Activated T-helper 2 cell treated with anti-CD3 and anti-CD28 coated beads, Interferon-gamma antibody, Interleukin-2, Interleukin-4, amounts not matched to agents 10 μg/mL and 5 μg/mL and 100 μg/mL, durations not matched to agents 14 hours and 24 hours and 36 hours (primary cell): ENCODE results near the gene PLBD2. TPM values are rescaled to one million over a fixed set of nuclear protein-coding genes. Genes with fewer than 3 reads are reported as not detected.

Experiments used
- DNase-seq: peaks from one replicate; pipeline ENCODE4 v3.0.0; 2021; ENCODE audit warnings: low spot score
- H3K27ac Mint-ChIP-seq: one replicate; pipeline ENCODE4 v1.8.0; 2021; ENCODE audit warnings: mixed read lengths
- H3K27me3 Mint-ChIP-seq: one replicate; pipeline ENCODE4 v1.8.0; 2021; ENCODE audit warnings: low read depth, mixed read lengths
- H3K36me3 Mint-ChIP-seq: one replicate; pipeline ENCODE4 v1.8.0; 2021; ENCODE audit warnings: low read depth, mixed read lengths
- H3K4me1 Mint-ChIP-seq: one replicate; pipeline ENCODE4 v1.8.0; 2021; ENCODE audit warnings: low read depth, mixed read lengths
- H3K4me3 Mint-ChIP-seq: one replicate; pipeline ENCODE4 v1.8.0; 2021; ENCODE audit warnings: low read depth, mild to moderate bottlenecking, moderate library complexity, mixed read lengths
- H3K9me3 Mint-ChIP-seq: one replicate; pipeline ENCODE4 v1.8.0; 2021; ENCODE audit warnings: mixed read lengths
- intact Hi-C: fragments of 100-400 bp; cut with micrococcal nuclease; formaldehyde crosslinking; loops from one replicate; pipeline ENCODE4 v1.15.1; 2023
- total RNA-seq: library from RNA; stranded (reverse); gene quantifications from 2 replicates; pipeline ENCODE4 v1.2.3, GENCODE V29; 2022

The PLBD2 gene
- total RNA-seq, 1 donor from 2014 or later, result 18.6 TPM

DNA sequence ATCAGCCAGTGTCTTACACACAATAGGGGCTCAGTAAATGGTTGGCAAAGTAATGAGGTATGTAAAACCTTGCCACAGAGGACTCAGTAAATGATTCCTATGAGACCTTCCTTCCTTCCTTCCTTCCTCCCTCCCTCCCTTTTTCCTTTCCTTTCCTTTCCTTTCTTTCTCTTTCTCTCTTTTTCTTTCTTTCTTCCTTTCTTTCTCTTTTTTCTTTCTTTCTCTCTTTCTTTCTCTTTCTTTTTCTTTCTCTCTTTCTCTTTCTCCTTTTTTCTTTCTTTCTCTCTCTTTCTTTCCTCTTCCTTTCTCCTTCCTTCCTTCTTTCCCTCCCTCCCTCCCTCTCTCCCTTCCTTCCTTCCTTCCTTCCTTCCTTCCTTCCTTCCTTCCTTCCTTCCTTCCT, 37.8 kb downstream of the PLBD2 start:
- intact Hi-C loops, result no loop called here
- H3K4me3 Mint-ChIP-seq, result no peak overlapping the region
- no peaks in the 10 kb centered on the region for H3K27me3 Mint-ChIP-seq
- no peaks in the 10 kb centered on the region for H3K4me1 Mint-ChIP-seq
- H3K9me3 Mint-ChIP-seq, result no peaks in the 10 kb centered on the region
- H3K27ac Mint-ChIP-seq, result no peak overlapping the region
- no peak for DNase-seq
- no peaks in the 10 kb centered on the region for H3K36me3 Mint-ChIP-seq

DNA sequence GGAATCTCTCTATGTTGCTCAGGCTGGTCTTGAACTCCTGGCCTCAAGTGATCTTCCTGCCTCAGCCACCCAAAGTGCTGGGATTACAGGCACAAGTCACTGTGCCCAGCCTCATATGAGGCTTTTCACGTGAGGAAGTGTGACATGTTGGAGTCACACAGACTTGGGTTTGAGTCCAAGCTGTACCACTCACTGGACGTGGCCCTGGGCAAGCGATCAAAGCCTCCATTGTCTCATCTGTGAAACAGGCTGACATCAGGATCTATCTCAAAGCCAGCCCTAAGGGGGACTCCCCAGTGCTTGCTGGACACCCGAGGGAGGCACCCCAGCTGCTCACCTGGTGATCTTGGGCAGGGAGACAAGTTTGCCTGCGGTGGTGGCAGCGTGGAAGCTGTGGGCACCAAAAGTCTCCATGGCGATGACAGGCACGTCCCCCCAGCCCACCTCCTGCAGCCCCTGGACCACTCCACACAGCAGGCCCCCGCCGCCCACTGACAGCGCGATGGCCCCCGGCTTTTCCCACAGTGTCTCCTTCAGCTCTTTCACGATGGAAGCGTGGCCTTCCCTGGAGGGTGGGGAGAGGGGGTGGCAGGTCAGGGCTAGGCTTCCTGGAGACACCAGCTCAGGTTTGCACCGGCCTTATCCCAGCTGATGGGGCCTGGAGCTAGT, 38.6 kb downstream of the PLBD2 start:
- intact Hi-C loops, result no loop called here

DNA sequence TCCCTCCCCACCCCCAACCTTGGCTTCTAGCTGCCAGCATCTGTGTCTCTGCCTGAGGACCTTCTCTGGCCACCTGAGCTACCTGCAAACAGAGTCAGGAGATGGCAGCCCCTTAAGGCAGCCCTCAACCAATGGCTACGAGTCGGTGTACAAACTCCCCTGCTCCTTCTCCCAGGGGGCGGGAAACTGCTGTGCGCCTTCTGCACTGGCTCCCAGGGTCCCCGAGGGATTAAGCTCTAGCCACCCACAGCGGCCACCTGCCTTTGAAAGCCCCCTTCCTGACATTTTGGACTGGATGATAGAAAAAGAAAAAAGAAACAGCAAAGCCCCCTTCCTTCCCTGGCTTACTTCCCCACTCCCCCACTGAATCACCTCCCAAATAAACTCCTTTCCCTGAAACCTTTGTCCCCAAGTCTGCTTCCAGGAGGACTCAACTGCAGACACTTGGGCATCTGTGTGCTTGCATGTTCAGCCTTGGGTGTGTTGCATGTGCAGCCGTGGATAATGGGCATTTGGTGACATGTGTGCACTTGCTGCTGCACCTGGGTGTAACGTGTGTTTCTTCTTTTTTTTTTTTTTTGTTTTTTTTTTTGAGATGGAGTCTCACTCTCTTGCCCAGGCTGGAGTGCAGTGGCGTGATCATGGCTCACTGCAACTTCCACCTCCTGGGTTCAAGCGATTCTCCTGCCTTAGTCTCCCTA, 39.3 kb downstream of the PLBD2 start:
- no peaks in the 10 kb centered on the region for H3K36me3 Mint-ChIP-seq

More for the DNA sequence above, 38.6 kb downstream of the PLBD2 start:
- H3K36me3 Mint-ChIP-seq, result no peaks in the 10 kb centered on the region
- H3K27ac Mint-ChIP-seq, result no peak overlapping the region
- no peaks in the 10 kb centered on the region for H3K27me3 Mint-ChIP-seq
- no peaks in the 10 kb centered on the region for H3K4me1 Mint-ChIP-seq
- H3K9me3 Mint-ChIP-seq, result no peaks in the 10 kb centered on the region
- DNase-seq, result no peak
- no peak overlapping the region for H3K4me3 Mint-ChIP-seq

DNA sequence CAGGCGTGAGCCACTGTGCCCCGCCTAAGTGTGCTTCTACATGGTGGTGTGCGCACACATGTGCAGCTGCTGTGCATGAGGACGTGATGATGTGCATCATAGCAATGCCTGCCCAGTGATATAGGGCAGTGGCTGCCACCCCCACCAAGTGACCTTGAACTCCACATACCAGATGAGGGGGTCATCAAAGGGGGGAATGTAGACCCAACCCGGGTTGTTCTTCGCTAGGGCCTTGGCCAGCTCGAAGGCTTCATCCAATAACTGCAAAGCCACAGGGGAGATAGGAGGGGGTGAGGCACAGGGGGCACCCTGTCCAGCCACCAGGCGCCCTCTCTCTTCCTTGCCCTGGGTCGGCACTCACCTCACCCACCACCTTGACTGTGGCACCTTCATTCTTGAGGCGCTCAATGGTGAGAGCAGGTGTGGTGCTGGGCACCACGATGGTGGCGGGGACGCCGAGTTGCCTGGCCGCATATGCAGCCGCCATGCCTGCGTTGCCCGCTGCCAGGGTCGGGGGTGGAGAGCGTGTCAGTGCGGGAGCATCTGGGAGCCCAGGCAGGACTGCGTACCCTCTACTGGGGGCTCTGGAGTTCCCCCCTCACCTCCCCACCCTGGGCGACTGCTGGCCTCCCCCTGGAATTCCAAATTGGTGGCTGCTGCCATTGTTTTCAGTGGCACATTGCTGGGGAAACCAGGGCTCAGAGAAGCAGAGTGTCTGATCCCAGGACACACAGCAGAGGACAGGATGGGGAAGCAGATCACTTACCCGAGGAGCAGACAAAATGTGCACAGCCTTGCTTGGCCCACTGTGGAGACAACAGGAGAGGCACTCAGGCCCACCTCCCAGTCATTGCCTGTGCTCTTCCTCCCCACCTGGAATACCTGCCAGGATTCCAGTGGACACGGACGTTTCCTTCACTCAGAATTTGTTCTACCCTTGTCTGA, 40.2 kb downstream of the PLBD2 start:
- no peaks in the 10 kb centered on the region for H3K36me3 Mint-ChIP-seq
- no peak overlapping the region for H3K27ac Mint-ChIP-seq
- H3K9me3 Mint-ChIP-seq, result no peaks in the 10 kb centered on the region
- DNase-seq, result no peak
- no peaks in the 10 kb centered on the region for H3K4me1 Mint-ChIP-seq
- no peak overlapping the region for H3K4me3 Mint-ChIP-seq
- intact Hi-C loops, result no loop called here
- no peaks in the 10 kb centered on the region for H3K27me3 Mint-ChIP-seq

More for the DNA sequence above, 39.3 kb downstream of the PLBD2 start:
- no peaks in the 10 kb centered on the region for H3K27me3 Mint-ChIP-seq
- intact Hi-C loops, result no loop called here
- H3K4me1 Mint-ChIP-seq, result no peaks in the 10 kb centered on the region
- H3K9me3 Mint-ChIP-seq, result no peaks in the 10 kb centered on the region
- no peak for DNase-seq
- H3K27ac Mint-ChIP-seq, result no peak overlapping the region
- no peak overlapping the region for H3K4me3 Mint-ChIP-seq

DNA sequence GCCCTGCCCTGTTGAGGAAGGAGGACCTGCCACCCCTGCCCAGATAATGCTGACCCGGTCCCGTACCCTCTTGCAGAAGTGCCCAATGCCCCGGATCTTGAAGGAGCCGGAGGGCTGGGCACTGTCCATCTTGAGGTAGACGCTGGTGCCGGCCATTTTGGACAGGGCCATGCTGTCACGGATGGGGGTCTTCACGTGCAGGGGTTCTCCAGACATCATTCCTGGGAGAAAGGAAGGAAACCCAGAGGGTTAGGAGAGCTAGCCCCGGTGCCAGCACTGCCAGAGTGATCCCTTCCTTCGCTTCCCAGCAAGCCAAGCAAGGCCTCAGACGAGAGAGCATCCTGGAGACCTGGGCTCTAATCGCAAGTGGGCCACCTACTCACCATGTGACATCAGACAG, 41.1 kb downstream of the PLBD2 start:
- H3K9me3 Mint-ChIP-seq, result no peaks in the 10 kb centered on the region
- no peaks in the 10 kb centered on the region for H3K36me3 Mint-ChIP-seq

DNA sequence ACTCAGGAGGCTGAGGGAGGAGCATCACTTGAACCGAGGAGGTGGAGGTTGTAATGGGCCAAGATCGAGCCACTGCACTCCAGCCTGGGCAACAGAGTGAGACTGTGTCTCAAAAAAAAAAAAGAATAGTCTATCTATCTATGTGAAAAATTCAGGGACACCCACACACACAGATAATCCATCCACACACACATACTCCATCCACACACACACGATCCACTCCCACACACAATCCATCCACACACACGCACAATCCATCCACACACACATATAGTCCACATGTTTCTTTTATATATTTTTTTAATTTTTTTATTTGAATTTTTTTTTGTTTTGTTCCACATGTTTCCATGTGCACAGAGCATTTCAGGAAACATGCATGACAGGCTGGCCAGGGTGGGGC, 42.0 kb downstream of the PLBD2 start:
- Mint-ChIP-seq H3K4me1 (peaks cover 2% of the 10 kb centered on the region), H3K9me3 (no peaks in the 10 kb centered on the region), H3K4me3 (no peak overlapping the region), H3K36me3 (no peaks in the 10 kb centered on the region), H3K27ac (no peak overlapping the region), H3K27me3 (peaks cover 9% of the 10 kb centered on the region)
- intact Hi-C loops, result no loop called here
- DNase-seq, result no peak

More for the DNA sequence above, 41.1 kb downstream of the PLBD2 start:
- intact Hi-C loops, result no loop called here
- no peak overlapping the region for H3K4me3 Mint-ChIP-seq
- no peak overlapping the region for H3K27ac Mint-ChIP-seq
- H3K4me1 Mint-ChIP-seq, result peaks cover 2% of the 10 kb centered on the region
- DNase-seq, result no peak
- H3K27me3 Mint-ChIP-seq, result peaks cover 5% of the 10 kb centered on the region

DNA sequence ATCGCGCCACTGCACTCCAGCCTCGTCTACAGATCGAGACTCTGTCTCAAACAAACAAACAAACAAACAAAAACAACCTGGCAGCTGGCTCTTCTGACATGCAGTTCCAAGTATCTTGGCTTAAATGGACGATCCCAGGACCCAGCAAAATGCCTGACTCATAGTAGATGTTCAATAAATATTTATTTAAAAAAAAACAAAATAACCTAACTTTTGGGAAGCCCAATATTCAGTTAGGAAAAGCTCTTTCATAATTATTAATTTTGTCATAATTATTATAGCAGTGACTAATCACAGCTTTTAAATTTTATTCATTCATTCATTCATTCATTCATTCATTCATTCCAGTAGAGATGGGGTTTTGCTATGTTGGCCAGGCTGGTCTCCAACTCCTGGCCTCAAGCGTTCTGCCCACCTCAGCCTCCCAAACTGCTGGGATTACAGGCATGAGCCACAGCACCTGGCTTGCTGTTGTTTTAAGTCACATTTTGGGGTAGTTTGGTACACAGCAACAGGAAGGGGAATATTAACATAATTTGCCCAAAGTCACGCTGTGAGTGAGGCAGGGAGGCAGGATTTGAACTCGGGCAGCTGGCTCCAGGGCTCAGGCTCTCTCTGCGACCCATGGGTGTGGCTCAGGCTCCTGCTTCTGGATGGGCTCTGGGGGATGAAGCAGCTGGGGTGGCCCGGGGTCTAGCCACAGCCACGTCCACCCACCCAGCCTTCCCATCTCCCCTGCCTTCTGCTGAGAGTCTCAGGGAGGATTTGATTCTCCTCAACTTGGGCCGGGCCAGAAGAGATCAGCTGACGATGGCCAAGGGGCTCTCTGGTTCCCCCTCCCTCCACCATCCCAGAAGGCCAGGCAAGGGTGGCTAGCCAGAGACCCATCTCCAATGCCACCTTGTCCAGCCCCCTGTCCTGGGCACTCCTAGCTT, 42.9 kb downstream of the PLBD2 start:
- peaks cover 2% of the 10 kb centered on the region for H3K4me1 Mint-ChIP-seq
- no peak overlapping the region for H3K27ac Mint-ChIP-seq
- no peaks in the 10 kb centered on the region for H3K36me3 Mint-ChIP-seq
- DNase-seq, result no peak
- peaks cover 14% of the 10 kb centered on the region for H3K27me3 Mint-ChIP-seq
- intact Hi-C loops, result no loop called here
- H3K9me3 Mint-ChIP-seq, result no peaks in the 10 kb centered on the region
- no peak overlapping the region for H3K4me3 Mint-ChIP-seq

DNA sequence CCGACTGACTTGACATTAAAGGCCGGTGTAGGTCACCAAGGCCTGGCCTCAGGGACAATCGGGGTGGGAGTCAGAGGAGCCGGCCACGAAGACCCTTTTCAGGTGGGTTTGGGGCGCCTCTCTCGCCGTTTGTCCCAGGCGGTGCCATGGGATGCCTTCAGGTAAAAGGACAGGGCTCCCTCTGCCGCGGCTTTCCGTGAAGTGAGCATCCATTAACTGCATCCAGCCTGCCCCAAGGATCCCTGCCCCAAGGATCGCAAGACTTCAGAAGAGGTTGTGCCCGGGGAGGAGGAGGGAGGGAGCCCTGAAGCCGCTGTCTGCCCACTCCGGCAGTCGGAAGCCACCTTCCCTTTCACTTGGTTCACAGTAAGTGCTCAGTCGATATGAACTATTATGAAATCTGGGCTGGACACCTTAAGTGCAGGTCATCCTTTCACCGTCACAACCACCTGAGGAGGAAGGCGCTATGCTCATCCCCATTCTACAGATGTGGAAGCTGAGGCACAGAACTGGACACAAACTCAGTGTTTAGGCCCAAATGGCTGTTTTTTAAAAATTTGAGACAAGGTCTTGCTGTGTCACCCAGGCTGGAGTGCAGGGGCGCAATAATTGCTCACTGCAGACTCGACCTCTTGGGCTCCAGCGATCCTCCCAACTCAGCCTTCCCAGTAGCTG, 44.3 kb downstream of the PLBD2 start:
- no peak overlapping the region for H3K4me3 Mint-ChIP-seq
- peaks cover 17% of the 10 kb centered on the region for H3K27me3 Mint-ChIP-seq
- no peaks in the 10 kb centered on the region for H3K36me3 Mint-ChIP-seq
- intact Hi-C loops, result no loop called here
- no peak overlapping the region for H3K27ac Mint-ChIP-seq
- H3K4me1 Mint-ChIP-seq, result peaks cover 2% of the 10 kb centered on the region
- no peaks in the 10 kb centered on the region for H3K9me3 Mint-ChIP-seq
- DNase-seq, result no peak

DNA sequence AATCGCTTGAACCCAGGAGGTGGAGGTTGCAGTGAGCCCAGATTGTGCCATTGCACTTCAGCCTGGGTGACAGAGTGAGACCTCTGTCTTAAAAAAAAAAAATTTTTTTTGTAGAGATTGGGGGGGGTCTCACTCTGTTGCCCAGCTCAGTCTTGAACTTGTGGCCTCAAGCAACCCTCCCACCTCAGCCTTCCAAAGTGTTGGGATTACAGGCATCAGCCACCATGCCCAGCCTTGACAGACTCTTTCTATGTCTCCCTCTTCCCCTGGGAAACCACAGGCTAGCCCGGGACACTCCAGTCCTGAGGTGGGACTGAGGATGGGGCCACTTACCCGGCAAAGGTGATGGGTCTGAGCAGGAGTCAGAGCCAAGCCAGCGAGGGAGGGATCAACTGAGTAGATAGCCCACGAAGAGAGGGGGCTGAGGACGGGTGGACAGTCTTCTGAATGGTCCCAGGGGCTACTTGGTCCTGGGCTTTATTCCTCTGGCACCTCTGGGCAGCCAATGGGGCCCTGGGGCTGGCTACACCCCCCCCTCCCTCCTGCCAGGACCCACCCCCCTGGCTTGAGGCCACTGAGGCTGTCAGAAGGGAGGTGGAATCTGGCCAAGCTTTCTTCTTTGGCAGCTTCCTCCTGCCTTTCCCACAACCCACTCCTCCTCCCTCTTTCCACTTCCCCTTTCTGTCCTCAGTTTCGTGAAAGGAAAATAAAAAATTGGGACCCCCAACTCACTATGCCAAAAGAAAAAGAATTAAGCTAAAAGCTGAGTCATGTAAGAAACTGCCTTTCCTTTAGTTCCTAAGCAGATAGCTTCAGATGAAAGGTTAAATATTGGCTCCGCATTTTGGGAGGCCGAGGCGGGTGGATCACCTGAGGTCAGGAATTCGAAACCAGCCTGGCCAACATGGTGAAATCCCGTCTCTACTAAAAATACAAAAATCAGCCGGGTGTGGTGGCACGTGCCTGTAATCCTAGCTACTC, 45.3 kb downstream of the PLBD2 start, which contains the start of gene SDS:
TSS of gene SDS (minus strand) at position 453 of the 981 bp plus-strand sequence. CDS start 4,179 bp downstream, outside the sequence.
- intact Hi-C loops, result no loop called here
- H3K4me1 Mint-ChIP-seq, result peaks cover 2% of the 10 kb centered on the region
- peaks cover 17% of the 10 kb centered on the region for H3K27me3 Mint-ChIP-seq
- no peak within 1 kb of the TSS for H3K27ac Mint-ChIP-seq
- no peak within 1 kb of the TSS for H3K4me3 Mint-ChIP-seq
- DNase-seq, result no peak
- no peaks in the 10 kb centered on the region for H3K36me3 Mint-ChIP-seq
- H3K9me3 Mint-ChIP-seq, result no peaks in the 10 kb centered on the region

DNA sequence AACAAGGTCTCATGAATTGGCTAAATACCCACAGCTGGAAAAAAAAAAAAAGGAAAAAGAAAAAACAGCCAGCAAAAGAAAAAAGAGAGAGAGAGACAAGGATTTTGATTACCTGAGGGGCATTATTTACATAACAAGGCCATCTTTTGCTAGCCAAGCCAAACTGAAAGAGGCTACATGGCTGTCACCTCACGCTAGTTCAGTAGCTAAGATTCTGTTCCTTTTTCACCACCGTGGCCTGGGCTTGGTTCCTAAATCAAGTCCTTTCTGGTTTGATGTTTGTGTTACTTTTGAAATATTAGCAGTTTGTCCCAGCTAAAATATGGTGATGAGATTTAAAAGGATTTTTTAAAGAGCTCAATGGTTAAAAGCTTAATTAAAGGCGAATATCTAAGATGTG, 47.3 kb downstream of the PLBD2 start:
- H3K27me3 Mint-ChIP-seq, result peaks cover 17% of the 10 kb centered on the region
- DNase-seq, result no peak
- H3K4me3 Mint-ChIP-seq, result no peak overlapping the region
- H3K4me1 Mint-ChIP-seq, result peaks cover 2% of the 10 kb centered on the region
- intact Hi-C loops, result no loop called here
- H3K36me3 Mint-ChIP-seq, result no peaks in the 10 kb centered on the region
- H3K27ac Mint-ChIP-seq, result no peak overlapping the region
- H3K9me3 Mint-ChIP-seq, result no peaks in the 10 kb centered on the region
